ENCODE measurements around the gene ITGAD. TPM values are rescaled to one million over a fixed set of nuclear protein-coding genes. Genes with fewer than 3 reads are reported as not detected.

Gene ITGAD
- total RNA-seq, result not detected

DNA sequence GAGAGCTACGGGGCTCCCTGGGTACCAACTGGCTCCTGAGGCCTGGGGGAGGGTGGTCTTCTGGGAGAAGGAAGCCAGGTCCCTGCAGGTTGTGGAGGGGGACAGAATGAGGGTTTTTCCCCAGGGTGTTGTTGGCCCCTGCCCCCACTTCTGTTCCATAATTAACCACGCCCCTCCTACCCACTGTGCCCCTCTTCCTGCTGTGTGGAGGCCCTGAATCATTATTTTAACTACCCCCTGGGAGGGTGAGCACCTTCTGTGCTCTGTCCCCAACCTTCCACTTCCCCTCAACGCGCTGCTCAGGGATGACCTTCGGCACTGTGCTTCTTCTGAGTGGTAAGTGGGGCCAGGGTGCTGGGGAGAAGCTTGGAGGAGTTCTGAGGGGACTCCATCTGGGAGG is at the start of gene ITGAD:
Gene ITGAD, plus strand, starts transcription at position 280 of the 400 bp plus-strand sequence. Its CDS starts 26 bp downstream, at position 306.
- ATAC-seq (no peak), DNase-seq (no peak)
- no peaks in the 10 kb centered on the region for H3K27me3 ChIP-seq
- no peak within 1 kb of the TSS for H3K4me3 ChIP-seq
- no peak for TF ChIP-seq POLR2A (IDR thresholded peaks at IDR 0.05)
- no peak for TF ChIP-seq CTCF (IDR thresholded peaks at IDR 0.05)
- H3K36me3 ChIP-seq (replicated peaks in 1 of 2; ENCODE audit: insufficient read depth in 1 of 2, low read depth in 2 of 2), result no peaks in the 10 kb centered on the region
- WGBS, 2 donors, result 53 to 55% methylated on average over 5 of the region's 5 CpGs
- intact Hi-C loops (cut with DNase I), result no loop called here
- no peaks in the 10 kb centered on the region for H3K9me3 ChIP-seq
- H3K27ac ChIP-seq, result no peak within 1 kb of the TSS
- H3K4me1 ChIP-seq, result no peaks in the 10 kb centered on the region

DNA sequence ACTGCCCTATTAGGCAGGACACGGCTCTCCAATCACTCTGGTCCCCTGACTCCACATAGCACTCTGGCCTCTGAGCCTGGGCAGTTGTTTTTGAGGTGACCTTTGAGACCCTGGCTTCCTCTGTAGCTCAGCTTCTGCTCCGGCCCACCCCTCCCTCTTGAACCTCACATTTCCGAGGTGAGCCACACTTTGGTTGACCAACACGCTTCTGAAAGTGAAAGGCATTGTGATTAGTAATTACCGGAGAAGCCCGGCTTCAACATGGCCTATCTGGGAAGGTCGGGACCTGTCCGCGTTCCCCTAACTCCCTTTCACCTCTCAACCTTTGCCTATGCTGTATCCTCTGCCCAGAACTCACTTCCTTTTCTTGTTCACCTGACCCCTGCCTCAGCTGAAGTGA is 48.4 kb upstream of the ITGAD start:
- ATAC-seq (no peak), DNase-seq (no peak)
- H3K9me3 ChIP-seq, result no peaks in the 10 kb centered on the region
- H3K27ac ChIP-seq, result no peak overlapping the region
- WGBS, 2 donors, result 51 to 62% methylated on average over 9 of the region's 9 CpGs
- no peaks in the 10 kb centered on the region for H3K36me3 ChIP-seq (replicated peaks in 1 of 2; ENCODE audit: insufficient read depth in 1 of 2, low read depth in 2 of 2)
- intact Hi-C loops (cut with DNase I), result no loop called here
- H3K27me3 ChIP-seq, result no peaks in the 10 kb centered on the region
- H3K4me1 ChIP-seq, result no peaks in the 10 kb centered on the region
- H3K4me3 ChIP-seq, result no peak overlapping the region
- TF ChIP-seq CTCF (IDR thresholded peaks at IDR 0.05) (no peak), POLR2A (IDR thresholded peaks at IDR 0.05) (no peak)

GRCh38 chr16:31347445-31347844 is 45.7 kb upstream of the ITGAD start:
- no peaks in the 10 kb centered on the region for H3K27me3 ChIP-seq
- intact Hi-C loops (cut with DNase I), result no loop called here
- ATAC-seq (no peak), DNase-seq (no peak)
- H3K27ac ChIP-seq, result no peak overlapping the region
- H3K9me3 ChIP-seq, result no peaks in the 10 kb centered on the region
- no peak for TF ChIP-seq POLR2A (IDR thresholded peaks at IDR 0.05)
- TF ChIP-seq CTCF (IDR thresholded peaks at IDR 0.05), result no peak
- H3K4me1 ChIP-seq, result no peaks in the 10 kb centered on the region
- 66 to 69% methylated on average over 5 of the region's 5 CpGs for WGBS, 2 donors
- H3K36me3 ChIP-seq (replicated peaks in 1 of 2; ENCODE audit: insufficient read depth in 1 of 2, low read depth in 2 of 2), result no peaks in the 10 kb centered on the region
- no peak overlapping the region for H3K4me3 ChIP-seq

DNA sequence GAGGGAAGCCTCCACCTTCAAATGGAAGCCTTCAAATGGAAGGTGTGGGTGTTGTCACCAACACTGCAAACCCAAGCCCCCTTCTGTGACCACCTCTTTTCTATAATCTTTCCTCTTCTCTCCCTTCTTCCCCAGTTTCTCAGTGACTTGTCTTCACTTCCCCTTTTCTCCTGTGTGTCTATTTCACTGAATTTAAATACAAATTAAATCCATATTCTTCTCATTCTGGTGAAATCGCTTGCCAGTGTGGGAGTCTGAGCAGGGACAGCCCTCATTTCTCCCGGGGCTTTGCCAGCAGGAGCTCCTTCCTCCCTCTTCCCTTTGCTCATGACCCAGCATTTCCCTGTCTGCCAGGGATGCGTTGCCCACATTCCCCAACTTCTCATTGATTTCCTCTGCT is 44.6 kb upstream of the ITGAD start:
- TF ChIP-seq POLR2A (IDR thresholded peaks at IDR 0.05), result no peak
- no peak for TF ChIP-seq CTCF (IDR thresholded peaks at IDR 0.05)
- no peak for ATAC-seq
- Histone ChIP-seq H3K4me3 (no peak overlapping the region), H3K27me3 (no peaks in the 10 kb centered on the region), H3K36me3 (replicated peaks in 1 of 2; ENCODE audit: insufficient read depth in 1 of 2, low read depth in 2 of 2) (no peaks in the 10 kb centered on the region), H3K27ac (no peak overlapping the region), H3K9me3 (no peaks in the 10 kb centered on the region), H3K4me1 (no peaks in the 10 kb centered on the region)
- no peak for DNase-seq
- intact Hi-C loops (cut with DNase I), result no loop called here
- 24 to 37% methylated on average over 3 of the region's 3 CpGs for WGBS, 2 donors

DNA sequence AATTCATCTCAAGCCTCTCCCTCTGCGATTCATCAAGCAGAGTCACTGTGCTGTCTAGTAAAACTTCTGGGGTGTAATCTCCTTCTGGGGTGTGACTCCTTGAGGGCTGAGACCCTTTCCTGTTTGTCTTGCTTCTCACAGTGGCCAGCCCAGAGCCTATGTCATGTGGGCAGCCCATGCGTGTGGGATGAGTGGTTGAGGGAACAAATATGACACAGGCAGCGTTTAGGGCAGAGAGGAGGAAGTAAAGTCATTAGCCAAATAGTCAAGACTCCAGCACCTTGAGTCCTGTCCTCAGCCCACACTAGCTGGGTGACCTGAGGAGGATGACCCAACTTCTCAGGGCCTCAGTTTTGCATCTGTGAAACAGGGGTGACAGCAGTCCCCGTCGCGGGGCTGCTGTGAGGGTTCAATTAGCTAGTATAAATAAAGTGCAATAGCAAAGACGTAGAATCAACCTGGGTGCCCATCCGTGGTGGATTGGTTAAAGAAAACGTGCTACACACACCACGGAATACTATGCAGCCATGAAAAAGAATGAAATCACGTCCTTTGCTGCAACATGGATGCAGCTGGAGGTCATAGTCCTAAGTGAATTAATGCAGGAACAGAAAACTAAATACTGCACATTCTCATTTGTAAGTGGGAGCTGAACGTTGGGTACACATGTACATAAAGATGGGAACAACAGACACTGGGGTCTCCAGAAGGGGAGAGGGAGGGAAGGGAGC is 42.7 kb upstream of the ITGAD start:
- H3K36me3 ChIP-seq (replicated peaks in 1 of 2; ENCODE audit: insufficient read depth in 1 of 2, low read depth in 2 of 2), result no peaks in the 10 kb centered on the region
- no peaks in the 10 kb centered on the region for H3K9me3 ChIP-seq
- DNase-seq (peak in 1 of 4 donors; percentile 67), ATAC-seq (no peak)
- no peaks in the 10 kb centered on the region for H3K27me3 ChIP-seq
- WGBS, 2 donors, result 64 to 72% methylated on average over 12 of the region's 12 CpGs
- TF ChIP-seq CTCF (IDR thresholded peaks at IDR 0.05) (no peak), POLR2A (IDR thresholded peaks at IDR 0.05) (peak in 1 of 3 donors; percentile 44)
- H3K4me1 ChIP-seq, result no peaks in the 10 kb centered on the region
- intact Hi-C loops (cut with DNase I), result no loop called here
- H3K4me3 ChIP-seq, result no peak overlapping the region
- H3K27ac ChIP-seq, result peak overlapping the region in 1 of 4 donors; percentile 56

All from body of pancreas (tissue), 4 donors.